ENCODE data around the gene RBM46.

RBM46 gene, protein sequence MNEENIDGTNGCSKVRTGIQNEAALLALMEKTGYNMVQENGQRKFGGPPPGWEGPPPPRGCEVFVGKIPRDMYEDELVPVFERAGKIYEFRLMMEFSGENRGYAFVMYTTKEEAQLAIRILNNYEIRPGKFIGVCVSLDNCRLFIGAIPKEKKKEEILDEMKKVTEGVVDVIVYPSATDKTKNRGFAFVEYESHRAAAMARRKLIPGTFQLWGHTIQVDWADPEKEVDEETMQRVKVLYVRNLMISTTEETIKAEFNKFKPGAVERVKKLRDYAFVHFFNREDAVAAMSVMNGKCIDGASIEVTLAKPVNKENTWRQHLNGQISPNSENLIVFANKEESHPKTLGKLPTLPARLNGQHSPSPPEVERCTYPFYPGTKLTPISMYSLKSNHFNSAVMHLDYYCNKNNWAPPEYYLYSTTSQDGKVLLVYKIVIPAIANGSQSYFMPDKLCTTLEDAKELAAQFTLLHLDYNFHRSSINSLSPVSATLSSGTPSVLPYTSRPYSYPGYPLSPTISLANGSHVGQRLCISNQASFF

DNA sequence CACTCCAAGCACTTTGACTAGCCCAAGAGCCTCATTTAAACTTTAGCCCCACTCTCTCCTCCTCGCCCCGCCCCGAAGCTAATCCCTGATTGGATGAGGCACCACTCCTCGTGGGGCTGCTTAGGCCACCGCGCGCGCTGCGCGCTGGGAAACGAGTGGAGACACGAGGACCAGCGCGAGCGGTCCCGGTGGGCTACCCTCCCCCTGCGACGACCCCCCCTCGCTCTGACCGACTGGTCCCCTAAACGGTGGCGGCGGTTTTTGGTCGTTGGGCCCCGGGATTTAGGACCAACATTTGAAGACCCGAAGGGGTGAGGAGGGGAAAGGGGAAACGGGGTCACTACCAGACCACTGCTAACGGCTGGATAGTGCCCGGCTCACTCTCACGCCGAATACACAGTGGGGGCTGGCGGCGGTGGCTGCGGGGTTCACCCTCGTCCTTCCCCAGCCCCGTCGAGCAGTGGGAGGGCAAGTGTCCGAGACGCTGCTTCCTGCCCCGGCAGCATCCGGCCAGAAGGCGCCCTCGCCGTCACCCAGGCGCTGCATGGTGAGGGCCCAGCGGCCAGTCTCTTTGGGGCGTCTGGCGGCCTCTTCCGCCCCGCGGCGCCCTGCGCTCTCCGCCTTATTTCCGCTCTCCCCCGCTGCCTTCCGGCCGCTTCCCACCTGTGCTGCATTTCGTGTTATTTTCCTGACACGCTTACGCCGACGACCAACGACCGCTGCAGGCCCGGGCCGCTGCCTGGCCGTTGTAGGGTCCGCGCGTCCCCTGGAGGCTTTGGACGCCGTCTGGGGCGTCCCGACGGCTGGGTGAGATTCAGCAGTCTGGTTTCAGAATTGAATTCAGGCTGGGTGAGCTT, at the start of gene RBM46:
TSS of gene RBM46 (plus strand) at position 147 of the 857 bp plus-strand sequence. CDS start 15,481 bp downstream, outside the sequence.
- DNase-seq = no peak

DNA sequence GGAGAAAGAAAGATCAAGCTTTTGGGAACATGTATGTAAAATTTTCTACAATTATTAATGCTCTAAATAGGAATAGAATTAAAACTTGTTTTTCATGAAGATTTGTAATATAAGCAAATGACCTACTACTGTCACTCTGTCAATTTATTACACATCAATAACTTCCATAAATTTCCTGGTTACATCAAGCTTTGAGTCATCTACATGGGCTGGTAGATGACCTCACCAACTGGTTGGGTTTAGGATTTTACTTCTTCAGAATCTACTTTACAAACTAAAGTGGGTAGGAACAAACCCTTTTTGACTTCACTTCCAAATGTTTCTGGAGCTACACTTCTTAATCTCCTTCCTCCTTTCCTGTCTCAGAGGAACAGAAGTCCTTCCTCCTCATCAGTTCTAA, 49.3 kb upstream of the RBM46 start:
- no peak for DNase-seq

DNA sequence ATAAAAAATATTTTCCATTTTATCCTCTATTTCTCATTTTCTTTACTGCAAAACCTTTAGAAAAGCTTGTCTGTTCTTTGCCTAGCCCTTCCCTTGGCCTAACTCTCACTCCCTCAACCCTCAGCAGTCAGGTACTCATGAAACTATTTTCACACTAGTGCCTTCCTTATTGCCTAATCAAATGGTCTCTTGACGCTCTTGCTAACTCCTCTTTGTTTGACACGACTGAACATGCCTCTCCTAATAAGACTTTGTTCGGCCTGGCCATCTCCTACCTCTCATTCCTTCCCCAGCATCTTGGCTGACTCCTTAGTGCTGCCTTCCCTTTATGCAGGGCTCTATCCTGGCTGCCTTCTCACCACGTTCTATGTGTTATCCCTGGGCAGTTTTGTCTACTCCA, 48.4 kb upstream of the RBM46 start:
- no peak for DNase-seq

GRCh38 chr4:154736770-154737169, 44.3 kb upstream of the RBM46 start:
- DNase-seq = no peak

DNA sequence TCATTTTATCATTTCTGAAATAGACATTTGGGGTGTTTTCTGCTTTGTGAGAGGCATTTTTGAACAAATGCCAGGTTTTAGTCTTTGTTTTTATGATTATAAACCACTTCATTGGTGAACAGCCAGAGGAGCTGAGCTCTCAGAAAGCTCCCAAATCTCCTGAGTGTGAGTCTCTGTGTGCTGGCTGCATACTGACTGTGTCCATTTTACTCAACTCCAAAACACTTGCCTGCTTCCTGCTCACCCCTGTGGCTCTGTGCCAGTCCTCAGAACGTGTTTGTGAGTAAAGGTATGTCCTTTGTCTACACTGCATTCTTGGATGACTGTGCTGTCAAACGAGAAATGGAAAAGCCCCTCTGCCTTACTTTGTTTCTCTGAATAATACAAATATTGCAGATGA, 42.6 kb upstream of the RBM46 start:
- DNase-seq = no peak

DNA sequence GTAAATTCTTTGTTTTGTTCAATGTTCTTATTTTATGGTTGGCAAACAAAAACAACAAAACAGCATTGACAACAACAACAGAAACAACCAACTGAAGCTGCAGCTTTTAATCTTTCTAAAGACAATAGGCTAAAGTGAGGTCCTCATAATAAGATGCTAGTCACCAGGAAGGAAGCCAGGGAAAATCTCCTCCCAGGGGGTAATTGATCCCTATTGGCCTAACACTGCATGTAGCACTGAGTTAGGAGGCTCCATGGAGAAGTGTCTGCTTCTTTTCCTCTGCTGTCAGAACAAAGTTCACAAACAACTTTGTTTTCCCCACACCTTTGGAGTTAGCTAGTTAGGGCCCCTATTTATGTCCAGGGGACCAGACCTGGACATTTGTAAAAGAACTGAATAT, 42.0 kb upstream of the RBM46 start:
- no peak for DNase-seq

DNA sequence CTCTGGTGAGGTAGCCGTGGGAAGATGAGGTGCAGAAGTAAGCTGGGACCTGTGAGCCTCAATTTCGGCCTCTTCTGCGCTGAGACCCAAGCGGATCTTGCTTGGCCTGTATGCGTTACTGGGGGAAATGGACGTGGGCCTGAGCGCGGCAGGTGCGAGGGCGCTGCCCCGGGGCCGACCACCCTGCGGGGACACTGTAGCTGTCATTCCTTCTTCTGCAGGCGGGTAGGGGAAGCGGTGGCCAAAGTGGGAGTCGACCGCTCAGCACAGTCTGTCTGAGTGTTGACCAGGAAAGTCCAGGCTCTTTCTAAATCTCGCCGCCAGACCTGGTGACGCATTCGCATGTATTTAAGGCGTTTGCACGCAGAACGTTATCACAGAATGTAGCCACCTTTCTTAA, 40.6 kb upstream of the RBM46 start:
- no peak for DNase-seq

DNA sequence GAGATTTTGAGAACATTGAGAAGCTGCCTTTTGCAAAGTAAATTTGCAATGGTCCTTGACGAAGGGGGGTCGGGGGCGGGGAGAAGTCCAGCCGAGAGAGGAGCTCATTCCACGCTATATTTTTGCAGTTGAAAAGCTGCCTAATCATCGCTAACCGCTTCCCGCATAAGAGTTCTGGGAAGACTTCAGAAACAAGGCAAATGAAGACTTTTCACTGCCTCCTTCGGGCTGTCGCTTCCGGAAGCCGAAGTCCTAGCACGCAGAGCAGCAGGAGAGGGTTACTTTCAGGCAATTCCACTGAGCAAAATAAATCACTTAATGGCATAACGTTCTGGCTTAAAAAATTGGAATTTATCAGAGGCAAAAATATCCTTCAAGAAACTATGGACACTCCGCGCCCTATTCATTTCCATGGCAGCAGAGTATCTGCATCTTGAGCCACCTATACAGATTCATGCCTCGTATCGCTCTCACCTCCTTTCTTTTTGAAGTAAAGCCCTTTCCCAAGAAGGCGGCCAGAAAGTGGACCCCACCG, 39.9 kb upstream of the RBM46 start:
- no peak for DNase-seq

GRCh38 chr4:154741922-154742850, 38.9 kb upstream of the RBM46 start:
- no peak for DNase-seq

DNA sequence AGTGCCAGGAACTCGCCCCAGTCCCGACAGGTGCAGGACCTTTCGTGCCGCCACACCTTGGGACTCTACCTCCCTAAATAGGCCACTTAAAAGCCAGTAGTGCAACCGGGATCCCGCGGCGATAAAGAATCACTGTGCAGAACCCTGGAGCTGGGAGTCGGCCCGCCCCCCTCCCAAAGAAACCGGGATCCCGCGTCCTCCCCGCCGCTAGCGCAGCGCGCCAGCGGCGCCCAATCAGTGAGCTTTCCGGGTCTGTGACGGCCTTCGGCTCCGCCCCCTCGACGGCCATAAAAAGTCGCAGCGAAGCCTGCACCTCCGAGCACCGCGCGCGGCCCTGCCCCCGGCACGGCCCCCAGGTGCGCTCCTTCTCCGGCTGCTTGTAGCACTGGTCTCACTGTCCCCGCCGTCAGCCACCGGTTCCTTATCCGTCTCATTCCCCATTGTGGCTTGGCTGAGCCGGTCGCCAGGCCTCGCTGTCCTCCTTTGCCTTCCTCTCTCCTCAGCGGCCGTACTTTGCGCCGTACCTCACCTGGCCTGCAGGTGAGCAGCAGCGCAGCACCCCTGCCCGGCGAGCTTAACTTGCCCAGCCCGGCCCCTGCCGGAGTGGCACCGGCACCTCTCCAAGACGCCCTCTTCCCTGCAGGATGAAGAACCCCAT, 37.3 kb upstream of the RBM46 start, which contains the start of gene LRAT:
TSS of gene LRAT (plus strand) at position 318 of the 658 bp plus-strand sequence. CDS start at position 645, 327 bp downstream.
- no peak for DNase-seq

DNA sequence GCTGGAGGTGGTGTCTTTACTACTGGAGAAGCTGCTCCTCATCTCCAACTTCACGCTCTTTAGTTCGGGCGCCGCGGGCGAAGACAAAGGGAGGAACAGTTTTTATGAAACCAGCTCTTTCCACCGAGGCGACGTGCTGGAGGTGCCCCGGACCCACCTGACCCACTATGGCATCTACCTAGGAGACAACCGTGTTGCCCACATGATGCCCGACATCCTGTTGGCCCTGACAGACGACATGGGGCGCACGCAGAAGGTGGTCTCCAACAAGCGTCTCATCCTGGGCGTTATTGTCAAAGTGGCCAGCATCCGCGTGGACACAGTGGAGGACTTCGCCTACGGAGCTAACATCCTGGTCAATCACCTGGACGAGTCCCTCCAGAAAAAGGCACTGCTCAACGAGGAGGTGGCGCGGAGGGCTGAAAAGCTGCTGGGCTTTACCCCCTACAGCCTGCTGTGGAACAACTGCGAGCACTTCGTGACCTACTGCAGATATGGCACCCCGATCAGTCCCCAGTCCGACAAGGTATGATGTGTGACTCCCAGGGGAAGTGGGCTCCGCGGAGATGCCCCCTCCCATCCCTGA, 36.6 kb upstream of the RBM46 start:
- DNase-seq = no peak

DNA sequence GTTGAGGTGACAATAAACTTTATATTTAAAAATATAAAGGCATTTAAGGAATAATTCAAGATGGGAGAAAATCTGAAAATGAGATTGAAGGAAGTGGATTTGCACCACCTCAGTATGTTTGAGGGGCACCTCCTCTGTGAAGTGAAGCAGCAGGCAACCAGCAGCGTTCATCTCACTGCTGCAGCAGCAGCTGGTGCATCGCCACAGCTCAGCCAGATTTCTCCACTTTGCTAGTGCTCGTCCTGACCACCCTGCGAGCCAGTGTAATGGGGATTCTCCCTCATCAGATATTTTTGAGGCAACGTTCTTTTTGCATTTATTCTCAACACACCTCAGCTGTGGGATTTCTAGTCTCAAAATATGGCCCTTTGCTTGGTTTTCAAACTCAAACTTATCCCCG, 23.4 kb upstream of the RBM46 start:
- no peak for DNase-seq

GRCh38 chr4:154760895-154761294, 20.2 kb upstream of the RBM46 start:
- DNase-seq = no peak

GRCh38 chr4:154778264-154778663, 2.8 kb upstream of the RBM46 start:
- no peak for DNase-seq

- DNase-seq = no peak
These were observed 1.6 kb upstream of the RBM46 start for GRCh38 chr4:154779362-154779947.

- no peak for DNase-seq
These were observed 866 bp downstream of the RBM46 start for GRCh38 chr4:154781983-154782293.

- DNase-seq = no peak
These were observed 26.1 kb downstream of the RBM46 start for GRCh38 chr4:154807042-154807630.

DNA sequence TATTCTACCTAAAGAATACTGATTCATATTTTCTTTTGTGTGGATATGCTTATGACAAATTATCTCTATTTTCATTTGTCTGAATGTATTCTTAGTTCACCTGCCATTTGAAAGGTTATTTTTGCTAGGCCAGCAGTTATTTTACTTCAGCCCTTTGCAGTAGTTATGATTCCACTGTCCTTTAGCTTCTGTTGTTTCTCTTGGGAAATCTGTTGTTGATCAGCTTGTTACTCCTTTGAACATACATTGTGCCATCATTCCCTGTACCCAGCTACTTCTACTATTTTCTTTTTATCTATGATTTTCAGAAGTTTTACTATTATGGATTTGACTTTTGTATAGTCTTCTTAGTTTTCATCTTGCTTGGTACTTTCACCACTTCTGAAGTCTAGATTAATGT, 37.2 kb downstream of the RBM46 start:
- no peak for DNase-seq

DNA sequence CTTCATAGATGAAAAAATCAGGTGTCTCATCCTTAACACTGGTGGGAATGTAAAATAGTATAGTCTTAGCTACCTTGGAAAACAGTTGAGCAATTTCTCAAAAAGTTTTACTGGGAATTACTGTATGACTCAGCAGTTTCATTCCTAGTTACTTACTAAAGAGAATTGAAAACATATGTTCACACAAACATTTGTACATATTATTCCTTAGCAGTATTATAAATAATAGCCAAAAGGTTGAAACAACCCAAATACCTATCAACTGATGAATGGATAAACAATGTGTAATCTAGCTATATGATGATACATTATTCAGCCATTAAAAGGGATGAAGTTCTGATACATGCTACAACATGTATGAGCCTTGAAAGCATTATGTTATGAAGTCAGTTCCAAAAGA, 41.7 kb downstream of the RBM46 start:
- no peak for DNase-seq

GRCh38 chr4:154836030-154836429, 55.0 kb downstream of the RBM46 start:
- no peak for DNase-seq

GRCh38 chr4:154836513-154836912, 55.4 kb downstream of the RBM46 start:
- DNase-seq = no peak
